ENCODE data around the gene FAM149B1. TPM values are rescaled to one million over a fixed set of nuclear protein-coding genes. Genes with fewer than 3 reads are reported as not detected.

FAM149B1 gene
- polyA plus RNA-seq, 1 donor (not counting 4 experiments of a cell fraction or from before 2014, with no cell fraction given): 22.2 TPM

DNA sequence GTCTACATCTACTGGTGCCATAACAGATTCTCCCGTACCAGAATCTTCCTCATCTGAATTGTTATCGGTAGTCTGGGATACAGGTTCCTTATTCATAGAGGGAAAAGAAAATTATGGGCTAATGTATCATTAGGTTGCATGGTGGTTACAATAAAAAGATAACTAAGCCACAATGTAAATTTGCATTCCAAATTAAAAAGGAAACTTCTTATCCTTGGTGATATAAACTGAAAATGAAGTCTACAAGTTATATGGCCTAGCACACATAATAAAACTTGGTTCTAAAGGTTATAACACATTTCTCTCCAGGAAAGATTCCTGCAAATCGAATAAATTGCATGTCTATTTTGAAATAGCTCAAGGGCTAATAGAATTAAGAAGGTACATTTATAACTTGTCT, 33.2 kb upstream of the FAM149B1 start:
- Histone ChIP-seq H2AFZ (ENCODE audit: control insufficient read depth, low read length) (no peak overlapping the region), H3K79me2 (ENCODE audit: control insufficient read depth, insufficient read depth, low read length) (no peaks in the 10 kb centered on the region), H3K36me3 (ENCODE audit: control insufficient read depth in 2 of 2, extremely low read depth in 1 of 2, insufficient read depth in 2 of 2, low read length in 2 of 2) (peaks cover 13% of the 10 kb centered on the region in 2 experiments), H3K9me3 (ENCODE audit: control insufficient read depth, low read depth, low read length) (no peaks in the 10 kb centered on the region), H3K4me1 (ENCODE audit: control insufficient read depth, extremely low read depth, insufficient read depth, low read length) (peaks cover 12% of the 10 kb centered on the region), H3K9me1 (ENCODE audit: control insufficient read depth, extremely low read depth, insufficient read depth, low read length) (no peaks in the 10 kb centered on the region), H3K4me3 (ENCODE audit: control insufficient read depth in 2 of 3, extremely low read depth in 1 of 3, insufficient read depth in 2 of 3, low read depth in 1 of 3, low read length in 3 of 3) (no peak overlapping the region), H3K9ac (ENCODE audit: control insufficient read depth, extremely low read depth, insufficient read depth, low read length) (no peak overlapping the region), H3K4me2 (ENCODE audit: control insufficient read depth, extremely low read depth, insufficient read depth, low read depth, low read length) (no peak overlapping the region), H3K27ac (ENCODE audit: control insufficient read depth, insufficient read depth, low read length) (no peak overlapping the region), H3K27me3 (ENCODE audit: control insufficient read depth, extremely low read depth, insufficient read depth, low read length) (no peaks in the 10 kb centered on the region), H4K20me1 (ENCODE audit: control insufficient read depth, extremely low read depth, insufficient read depth, low read length) (no peaks in the 10 kb centered on the region)
- no peak for FAIRE-seq
- no peak for TF ChIP-seq EZH2 (IDR thresholded peaks at IDR 0.05; ENCODE audit: low read length)
- TF ChIP-seq, protein P1, sequence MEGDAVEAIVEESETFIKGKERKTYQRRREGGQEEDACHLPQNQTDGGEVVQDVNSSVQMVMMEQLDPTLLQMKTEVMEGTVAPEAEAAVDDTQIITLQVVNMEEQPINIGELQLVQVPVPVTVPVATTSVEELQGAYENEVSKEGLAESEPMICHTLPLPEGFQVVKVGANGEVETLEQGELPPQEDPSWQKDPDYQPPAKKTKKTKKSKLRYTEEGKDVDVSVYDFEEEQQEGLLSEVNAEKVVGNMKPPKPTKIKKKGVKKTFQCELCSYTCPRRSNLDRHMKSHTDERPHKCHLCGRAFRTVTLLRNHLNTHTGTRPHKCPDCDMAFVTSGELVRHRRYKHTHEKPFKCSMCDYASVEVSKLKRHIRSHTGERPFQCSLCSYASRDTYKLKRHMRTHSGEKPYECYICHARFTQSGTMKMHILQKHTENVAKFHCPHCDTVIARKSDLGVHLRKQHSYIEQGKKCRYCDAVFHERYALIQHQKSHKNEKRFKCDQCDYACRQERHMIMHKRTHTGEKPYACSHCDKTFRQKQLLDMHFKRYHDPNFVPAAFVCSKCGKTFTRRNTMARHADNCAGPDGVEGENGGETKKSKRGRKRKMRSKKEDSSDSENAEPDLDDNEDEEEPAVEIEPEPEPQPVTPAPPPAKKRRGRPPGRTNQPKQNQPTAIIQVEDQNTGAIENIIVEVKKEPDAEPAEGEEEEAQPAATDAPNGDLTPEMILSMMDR (optimal IDR thresholded peaks at IDR 0.05 in 1 of 3, IDR thresholded peaks at IDR 0.05 in 1 of 3, conservative IDR thresholded peaks at IDR 0.05 in 1 of 3; ENCODE audit: extremely low read depth in 1 of 3, insufficient read depth in 2 of 3, low read length in 3 of 3): no peak
- dilution Hi-C loops (cut with MboI; ENCODE audit: extremely low pct_ligation_motif_present, low sequenced_read_pairs): no loop called here
- DNase-seq (ENCODE audit: low read depth, low spot score): no peak

DNA sequence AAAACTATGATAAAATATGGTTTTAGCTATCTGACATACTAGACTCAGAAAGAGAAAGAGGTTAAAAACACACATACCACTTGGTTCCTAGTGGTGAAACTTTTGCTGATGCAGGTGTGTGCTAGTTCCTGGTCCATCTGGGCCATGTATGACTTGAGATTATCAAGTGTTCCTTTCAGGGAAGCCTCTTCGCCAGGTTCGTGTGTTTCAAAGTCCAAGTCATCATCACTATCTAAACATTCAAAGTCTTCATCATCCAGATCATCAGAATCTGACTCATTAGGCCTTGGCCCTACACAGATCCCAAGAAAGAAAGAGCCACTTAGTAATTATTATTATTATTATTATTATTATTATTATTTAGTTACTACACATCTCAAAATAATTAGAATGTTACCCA, 31.3 kb upstream of the FAM149B1 start:
- TF ChIP-seq, protein P1 (optimal IDR thresholded peaks at IDR 0.05 in 1 of 3, IDR thresholded peaks at IDR 0.05 in 1 of 3, conservative IDR thresholded peaks at IDR 0.05 in 1 of 3; ENCODE audit: extremely low read depth in 1 of 3, insufficient read depth in 2 of 3, low read length in 3 of 3): no peak
- no peak for TF ChIP-seq EZH2 (IDR thresholded peaks at IDR 0.05; ENCODE audit: low read length)

More for the DNA sequence above, 31.3 kb upstream of the FAM149B1 start:
- Histone ChIP-seq H3K79me2 (ENCODE audit: control insufficient read depth, insufficient read depth, low read length) (no peaks in the 10 kb centered on the region), H2AFZ (ENCODE audit: control insufficient read depth, low read length) (no peak overlapping the region), H3K9me1 (ENCODE audit: control insufficient read depth, extremely low read depth, insufficient read depth, low read length) (no peaks in the 10 kb centered on the region), H3K9ac (ENCODE audit: control insufficient read depth, extremely low read depth, insufficient read depth, low read length) (no peak overlapping the region), H3K4me2 (ENCODE audit: control insufficient read depth, extremely low read depth, insufficient read depth, low read depth, low read length) (no peak overlapping the region), H3K9me3 (ENCODE audit: control insufficient read depth, low read depth, low read length) (no peaks in the 10 kb centered on the region), H3K4me3 (ENCODE audit: control insufficient read depth in 2 of 3, extremely low read depth in 1 of 3, insufficient read depth in 2 of 3, low read depth in 1 of 3, low read length in 3 of 3) (no peak overlapping the region), H3K4me1 (ENCODE audit: control insufficient read depth, extremely low read depth, insufficient read depth, low read length) (peaks cover 4% of the 10 kb centered on the region), H3K36me3 (ENCODE audit: control insufficient read depth in 2 of 2, extremely low read depth in 1 of 2, insufficient read depth in 2 of 2, low read length in 2 of 2) (peaks cover 10 to 14% of the 10 kb centered on the region in 2 experiments), H4K20me1 (ENCODE audit: control insufficient read depth, extremely low read depth, insufficient read depth, low read length) (no peaks in the 10 kb centered on the region), H3K27me3 (ENCODE audit: control insufficient read depth, extremely low read depth, insufficient read depth, low read length) (no peaks in the 10 kb centered on the region), H3K27ac (ENCODE audit: control insufficient read depth, insufficient read depth, low read length) (no peak overlapping the region)
- FAIRE-seq: no peak
- no peak for DNase-seq (ENCODE audit: low read depth, low spot score)
- dilution Hi-C loops (cut with MboI; ENCODE audit: extremely low pct_ligation_motif_present, low sequenced_read_pairs): no loop called here

Data from keratinocyte (primary cell).